Tibial nerve (tissue), 4 donors: ENCODE data around the gene SAP30BP. TPM values are rescaled to one million over a fixed set of nuclear protein-coding genes. Genes with fewer than 3 reads are reported as not detected.
A peak's percentile ranks its signal among the peaks of the same experiment; 100 is the strongest.

ENCODE experiments used
- DNase-seq, 2 donors: peaks; one replicate each; pipeline ENCODE4 v3.0.0-alpha.2; 2019; ENCODE audit warnings: low spot score in 2 of 2
- H3K27ac ChIP-seq, 4 donors: fragments of 200-600 bp; sonication (generic) in 3 of 4; one replicate each; pipeline ENCODE4 v1.5.1; 2017 to 2019; ENCODE audit warnings: mild to moderate bottlenecking in 1 of 4
- H3K27me3 ChIP-seq, 2 donors: fragments of 200-600 bp; sonication (generic) in 1 of 2; one replicate each; pipeline versions ENCODE4 v1.5.1 to v1.6.0; 2017 to 2019
- H3K36me3 ChIP-seq, 3 donors: fragments of 200-600 bp; sonication (generic); one replicate each; pipeline ENCODE4 v1.5.1; 2018 to 2019
- H3K4me1 ChIP-seq, 4 donors: fragments of 200-600 bp; sonication (generic) in 3 of 4; one replicate each; pipeline ENCODE4 v1.5.1; 2017 to 2019
- H3K4me3 ChIP-seq, 4 donors: fragments of 200-600 bp; sonication (generic) in 3 of 4; one replicate each; pipeline ENCODE4 v1.5.1; 2017 to 2019; ENCODE audit warnings: mild to moderate bottlenecking in 1 of 4, moderate library complexity in 1 of 4
- H3K9me3 ChIP-seq, 4 donors: fragments of 200-600 bp; sonication (generic) in 3 of 4; one replicate each; pipeline ENCODE4 v1.5.1; 2017 to 2019
- CTCF ChIP-seq, 5 experiments: fragments of 200-600 bp in 3 of 5; fragments of 450-650 bp in 2 of 5; sonication (generic) in 3 of 5; IDR thresholded peaks; one replicate each; pipeline ENCODE4 v1.5.1; 2016 to 2019; ENCODE audit warnings: antibody characterized with exemption in 5 of 5, mild to moderate bottlenecking in 3 of 5, moderate library complexity in 2 of 5
- EP300 ChIP-seq, 2 donors: sonication (generic); formaldehyde crosslinking; IDR thresholded peaks; one replicate each; pipeline ENCODE4 v1.6.1; 2017; ENCODE audit warnings: antibody characterized with exemption in 2 of 2, mild to moderate bottlenecking in 1 of 2
- POLR2A ChIP-seq, 2 donors: fragments of 450-650 bp; IDR thresholded peaks; one replicate each; pipeline ENCODE4 v1.6.1; 2017; ENCODE audit warnings: antibody characterized with exemption in 2 of 2, mild to moderate bottlenecking in 2 of 2, moderate library complexity in 2 of 2
- WGBS, 2 donors: methylation state at CpG; one replicate each; pipeline ENCODE4 v1.1.5; 2018; 5-methylcytosine and 5-hydroxymethylcytosine counted together
- total RNA-seq, 4 donors: library from RNA; depleted of rRNA; stranded (reverse); fragments of >200 nt; gene quantifications; one replicate each; pipeline ENCODE4 v1.1.0, GENCODE V29; 2016

Gene SAP30BP
- total RNA-seq, 4 donors from 2014 or later, result 63.9 to 119 (median 95.3) TPM

- Histone ChIP-seq H3K27ac (peak overlapping the region in 1 of 4 donors; percentile 93), H3K4me1 (peaks cover 0 to 44% (median 17%) of the 10 kb centered on the region in 4 donors), H3K9me3 (no peaks in the 10 kb centered on the region), H3K27me3 (no peaks in the 10 kb centered on the region), H3K4me3 (peak overlapping the region in 2 of 4 donors; percentile 73 to 80), H3K36me3 (peaks cover 0 to 56% (median 6%) of the 10 kb centered on the region in 3 donors)
- 86 to 88% methylated on average over 10 of the region's 10 CpGs for WGBS, 2 donors
- no peak for TF ChIP-seq CTCF (IDR thresholded peaks at IDR 0.05)
- TF ChIP-seq EP300 (IDR thresholded peaks at IDR 0.05), result no peak
- TF ChIP-seq POLR2A (IDR thresholded peaks at IDR 0.05), result no peak
- DNase-seq, result no peak
Measured at GRCh38 chr17:75665981-75666380, 1.2 kb upstream of the SAP30BP start.

GRCh38 chr17:75667825-75668224 lies 687 bp downstream of the SAP30BP start:
- no peaks in the 10 kb centered on the region for H3K27me3 ChIP-seq
- TF ChIP-seq EP300 (IDR thresholded peaks at IDR 0.05) (no peak), CTCF (IDR thresholded peaks at IDR 0.05) (no peak), POLR2A (IDR thresholded peaks at IDR 0.05) (no peak)
- no peaks in the 10 kb centered on the region for H3K9me3 ChIP-seq
- WGBS, 2 donors, result 6 to 10% methylated on average over 4 of the region's 4 CpGs
- peak overlapping the region; percentile 67 to 93 (median 76) for H3K4me3 ChIP-seq
- H3K27ac ChIP-seq, result peak overlapping the region; percentile 67 to 93 (median 90)
- no peak for DNase-seq
- peaks cover 0 to 56% (median 6%) of the 10 kb centered on the region in 3 donors for H3K36me3 ChIP-seq
- peaks cover 0 to 47% (median 17%) of the 10 kb centered on the region in 4 donors for H3K4me1 ChIP-seq

GRCh38 chr17:75668489-75668888 lies 1.4 kb downstream of the SAP30BP start:
- Histone ChIP-seq H3K4me1 (peaks cover 0 to 47% (median 17%) of the 10 kb centered on the region in 4 donors), H3K4me3 (peak overlapping the region in 1 of 4 donors; percentile 73), H3K9me3 (no peaks in the 10 kb centered on the region), H3K36me3 (peaks cover 0 to 59% (median 6%) of the 10 kb centered on the region in 3 donors), H3K27me3 (no peaks in the 10 kb centered on the region), H3K27ac (no peak overlapping the region)
- TF ChIP-seq CTCF (IDR thresholded peaks at IDR 0.05) (no peak), POLR2A (IDR thresholded peaks at IDR 0.05) (no peak), EP300 (IDR thresholded peaks at IDR 0.05) (no peak)
- 52 to 60% methylated on average over 4 of the region's 4 CpGs for WGBS, 2 donors
- DNase-seq, result no peak

- TF ChIP-seq POLR2A (IDR thresholded peaks at IDR 0.05), result no peak
- H3K4me3 ChIP-seq, result no peak overlapping the region
- peaks cover 0 to 63% (median 19%) of the 10 kb centered on the region in 4 donors for H3K4me1 ChIP-seq
- H3K27ac ChIP-seq, result no peak overlapping the region
- H3K27me3 ChIP-seq, result no peaks in the 10 kb centered on the region
- peaks cover 0 to 60% (median 6%) of the 10 kb centered on the region in 3 donors for H3K36me3 ChIP-seq
- no peaks in the 10 kb centered on the region for H3K9me3 ChIP-seq
- WGBS, 2 donors, result 50 to 78% methylated on average over 4 to 5 of the region's 5 CpGs
- DNase-seq, result no peak
Measured at GRCh38 chr17:75670868-75671267, 3.7 kb downstream of the SAP30BP start.

- DNase-seq, result no peak
- no peak overlapping the region for H3K27ac ChIP-seq
- peaks cover 0 to 60% (median 12%) of the 10 kb centered on the region in 4 donors for H3K4me1 ChIP-seq
- no peak overlapping the region for H3K4me3 ChIP-seq
- no peak for TF ChIP-seq POLR2A (IDR thresholded peaks at IDR 0.05)
- no peak for TF ChIP-seq CTCF (IDR thresholded peaks at IDR 0.05)
- TF ChIP-seq EP300 (IDR thresholded peaks at IDR 0.05), result no peak
- H3K9me3 ChIP-seq, result no peaks in the 10 kb centered on the region
- H3K27me3 ChIP-seq, result no peaks in the 10 kb centered on the region
- peaks cover 0 to 60% (median 6%) of the 10 kb centered on the region in 3 donors for H3K36me3 ChIP-seq
- WGBS, 2 donors, result 90 to 93% methylated on average over 5 of the region's 5 CpGs
Measured at GRCh38 chr17:75672011-75672410, 4.9 kb downstream of the SAP30BP start.
